ENCODE measurements around the gene HES5.

DNA sequence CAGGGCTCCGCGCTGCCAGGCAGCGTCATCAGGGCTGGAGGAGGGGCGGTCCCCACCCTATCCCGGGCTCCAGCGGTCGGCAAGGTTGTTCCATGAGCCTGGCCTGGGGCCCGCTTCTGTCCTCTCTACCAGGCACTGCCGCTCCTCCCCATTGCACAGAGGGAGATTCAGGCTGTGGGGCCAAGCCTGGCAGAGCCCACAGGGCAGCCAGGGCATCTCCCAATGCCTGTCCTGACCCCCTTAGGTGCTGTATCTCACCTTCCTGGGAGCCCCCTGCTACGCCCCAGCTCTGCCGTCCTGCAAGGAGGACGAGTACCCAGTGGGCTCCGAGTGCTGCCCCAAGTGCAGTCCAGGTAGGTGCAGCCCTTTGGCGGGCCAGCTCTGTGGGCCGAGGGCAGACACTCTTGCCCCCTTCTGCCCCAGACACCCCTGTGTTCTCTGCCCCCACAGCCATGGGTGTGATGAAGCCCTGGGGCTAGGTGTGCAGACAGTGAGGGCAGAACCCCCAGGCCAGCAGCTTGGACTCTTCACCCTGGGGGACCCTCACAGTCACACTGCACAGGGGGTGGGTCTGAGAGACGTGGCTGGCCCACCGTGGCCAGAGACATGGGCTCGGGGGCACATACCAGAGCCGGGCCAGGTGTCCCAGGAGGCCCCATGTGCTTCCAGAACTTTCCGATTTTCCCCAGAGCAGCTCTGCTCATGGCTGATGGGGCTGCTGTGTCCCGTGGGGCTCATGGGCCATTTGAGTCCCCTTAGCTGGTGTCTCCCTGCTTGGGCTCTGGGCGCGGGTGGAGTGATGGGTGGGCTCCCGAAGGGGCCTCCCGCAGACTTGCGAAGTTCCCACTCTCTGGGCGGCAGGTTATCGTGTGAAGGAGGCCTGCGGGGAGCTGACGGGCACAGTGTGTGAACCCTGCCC lies 27.7 kb upstream of the HES5 start:
- TF ChIP-seq, protein P1, sequence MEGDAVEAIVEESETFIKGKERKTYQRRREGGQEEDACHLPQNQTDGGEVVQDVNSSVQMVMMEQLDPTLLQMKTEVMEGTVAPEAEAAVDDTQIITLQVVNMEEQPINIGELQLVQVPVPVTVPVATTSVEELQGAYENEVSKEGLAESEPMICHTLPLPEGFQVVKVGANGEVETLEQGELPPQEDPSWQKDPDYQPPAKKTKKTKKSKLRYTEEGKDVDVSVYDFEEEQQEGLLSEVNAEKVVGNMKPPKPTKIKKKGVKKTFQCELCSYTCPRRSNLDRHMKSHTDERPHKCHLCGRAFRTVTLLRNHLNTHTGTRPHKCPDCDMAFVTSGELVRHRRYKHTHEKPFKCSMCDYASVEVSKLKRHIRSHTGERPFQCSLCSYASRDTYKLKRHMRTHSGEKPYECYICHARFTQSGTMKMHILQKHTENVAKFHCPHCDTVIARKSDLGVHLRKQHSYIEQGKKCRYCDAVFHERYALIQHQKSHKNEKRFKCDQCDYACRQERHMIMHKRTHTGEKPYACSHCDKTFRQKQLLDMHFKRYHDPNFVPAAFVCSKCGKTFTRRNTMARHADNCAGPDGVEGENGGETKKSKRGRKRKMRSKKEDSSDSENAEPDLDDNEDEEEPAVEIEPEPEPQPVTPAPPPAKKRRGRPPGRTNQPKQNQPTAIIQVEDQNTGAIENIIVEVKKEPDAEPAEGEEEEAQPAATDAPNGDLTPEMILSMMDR (conservative IDR thresholded peaks at IDR 0.05; ENCODE audit: low read depth, low read length) = no peak
- no peak for TF ChIP-seq EZH2 (IDR thresholded peaks at IDR 0.05; ENCODE audit: low read length, unreplicated experiment)
- no peak for TF ChIP-seq EZH2phosphoT487 (IDR thresholded peaks at IDR 0.05; ENCODE audit: borderline replicate concordance, low read length)
